ENCODE data around the gene ERP44.

DNA sequence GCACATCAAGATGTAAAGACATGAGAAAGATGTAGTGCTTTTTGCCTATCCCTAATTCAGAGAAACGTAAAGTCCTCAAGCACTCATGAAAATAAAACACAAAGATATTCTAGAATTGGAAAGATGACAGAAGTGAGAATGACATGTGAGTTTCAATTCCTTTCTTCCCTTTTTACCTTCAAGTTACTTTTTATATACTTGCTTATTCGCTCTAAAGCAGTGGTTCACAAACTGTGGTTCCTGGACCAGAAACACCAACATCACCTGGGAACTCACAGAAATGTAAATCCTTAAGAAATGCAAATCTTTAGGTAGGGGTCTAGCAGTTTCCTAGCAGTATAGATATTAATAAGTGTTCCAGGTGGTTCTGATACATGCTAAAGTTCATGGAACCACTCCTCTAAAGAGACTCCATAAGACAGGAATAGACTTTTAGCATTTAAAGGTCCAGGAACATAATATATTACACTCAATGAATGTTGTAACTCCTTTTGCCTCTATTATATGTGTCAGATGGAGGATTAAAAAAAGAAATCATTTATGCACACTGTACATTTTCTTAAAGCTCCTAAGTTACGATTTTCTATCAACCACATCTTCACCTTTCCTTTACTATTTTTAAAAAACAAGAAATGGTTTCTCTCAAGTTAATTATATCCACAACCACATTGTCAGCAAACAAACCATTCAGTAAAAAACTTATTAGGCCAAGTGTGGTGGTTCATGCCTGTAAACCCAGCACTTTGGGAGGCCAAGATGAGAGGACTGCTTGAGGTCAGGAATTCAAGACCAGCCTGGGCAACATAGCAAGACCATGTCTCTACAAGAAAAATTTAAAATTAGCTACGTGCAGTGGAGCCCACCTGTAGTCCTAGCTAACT lies 39.9 kb downstream of the ERP44 start:
- no peak for TF ChIP-seq POLR2A (IDR thresholded peaks at IDR 0.05)
- TF ChIP-seq, protein P1, sequence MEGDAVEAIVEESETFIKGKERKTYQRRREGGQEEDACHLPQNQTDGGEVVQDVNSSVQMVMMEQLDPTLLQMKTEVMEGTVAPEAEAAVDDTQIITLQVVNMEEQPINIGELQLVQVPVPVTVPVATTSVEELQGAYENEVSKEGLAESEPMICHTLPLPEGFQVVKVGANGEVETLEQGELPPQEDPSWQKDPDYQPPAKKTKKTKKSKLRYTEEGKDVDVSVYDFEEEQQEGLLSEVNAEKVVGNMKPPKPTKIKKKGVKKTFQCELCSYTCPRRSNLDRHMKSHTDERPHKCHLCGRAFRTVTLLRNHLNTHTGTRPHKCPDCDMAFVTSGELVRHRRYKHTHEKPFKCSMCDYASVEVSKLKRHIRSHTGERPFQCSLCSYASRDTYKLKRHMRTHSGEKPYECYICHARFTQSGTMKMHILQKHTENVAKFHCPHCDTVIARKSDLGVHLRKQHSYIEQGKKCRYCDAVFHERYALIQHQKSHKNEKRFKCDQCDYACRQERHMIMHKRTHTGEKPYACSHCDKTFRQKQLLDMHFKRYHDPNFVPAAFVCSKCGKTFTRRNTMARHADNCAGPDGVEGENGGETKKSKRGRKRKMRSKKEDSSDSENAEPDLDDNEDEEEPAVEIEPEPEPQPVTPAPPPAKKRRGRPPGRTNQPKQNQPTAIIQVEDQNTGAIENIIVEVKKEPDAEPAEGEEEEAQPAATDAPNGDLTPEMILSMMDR (IDR thresholded peaks at IDR 0.05), result no peak
